HEK293T (cell line): ENCODE results near the gene GRM5.
"Not testable (repeated sequence)": the region's sequence is repeated elsewhere in the genome, so short reads cannot be mapped to it uniquely, and the experiment has no call there.

Source experiments
- BHLHE40 ChIP-seq: fragments of 450-650 bp; IDR thresholded peaks from 2 replicates; pipeline ENCODE4 v1.6.1; 2016; ENCODE audit warnings: mild to moderate bottlenecking, moderate library complexity, borderline replicate concordance
- CTBP1 ChIP-seq: fragments of 450-650 bp; IDR thresholded peaks from 2 replicates; pipeline ENCODE4 v1.6.1; 2016; ENCODE audit warnings: borderline replicate concordance
- ELF4 ChIP-seq: fragments of 450-650 bp; IDR thresholded peaks from 2 replicates; pipeline ENCODE4 v1.6.1; 2017; ENCODE audit warnings: antibody characterized with exemption
- FOXA1 ChIP-seq: fragments of 450-650 bp; IDR thresholded peaks from 2 replicates; pipeline ENCODE4 v1.6.1; 2016; ENCODE audit warnings: mild to moderate bottlenecking
- FOXK2 ChIP-seq: fragments of 450-650 bp; IDR thresholded peaks from 2 replicates; pipeline ENCODE4 v1.6.1; 2016; ENCODE audit warnings: mild to moderate bottlenecking
- FOXM1 ChIP-seq: fragments of 450-650 bp; IDR thresholded peaks from 2 replicates; pipeline ENCODE4 v1.6.1; 2017; ENCODE audit warnings: mild to moderate bottlenecking, borderline replicate concordance
- HDGF ChIP-seq: fragments of 450-650 bp; IDR thresholded peaks from 2 replicates; pipeline ENCODE4 v1.6.1; 2017; ENCODE audit warnings: antibody characterized with exemption, borderline replicate concordance
- L3MBTL2 ChIP-seq: fragments of 450-650 bp; conservative IDR thresholded peaks from 2 replicates; pipeline ENCODE4 v1.6.1; 2016; ENCODE audit warnings: mild to moderate bottlenecking
- SP1 ChIP-seq: fragments of 450-650 bp; IDR thresholded peaks from 2 replicates; pipeline ENCODE4 v1.6.1; 2017
- SUZ12 ChIP-seq: fragments of 450-650 bp; IDR thresholded peaks from 2 replicates; pipeline ENCODE4 v1.6.1; 2016; ENCODE audit warnings: mild to moderate bottlenecking
- TARDBP ChIP-seq: fragments of 450-650 bp; IDR thresholded peaks from 2 replicates; pipeline ENCODE4 v1.6.1; 2016
- ZNF384 ChIP-seq: fragments of 450-650 bp; IDR thresholded peaks from 2 replicates; pipeline ENCODE4 v1.6.1; 2016

DNA sequence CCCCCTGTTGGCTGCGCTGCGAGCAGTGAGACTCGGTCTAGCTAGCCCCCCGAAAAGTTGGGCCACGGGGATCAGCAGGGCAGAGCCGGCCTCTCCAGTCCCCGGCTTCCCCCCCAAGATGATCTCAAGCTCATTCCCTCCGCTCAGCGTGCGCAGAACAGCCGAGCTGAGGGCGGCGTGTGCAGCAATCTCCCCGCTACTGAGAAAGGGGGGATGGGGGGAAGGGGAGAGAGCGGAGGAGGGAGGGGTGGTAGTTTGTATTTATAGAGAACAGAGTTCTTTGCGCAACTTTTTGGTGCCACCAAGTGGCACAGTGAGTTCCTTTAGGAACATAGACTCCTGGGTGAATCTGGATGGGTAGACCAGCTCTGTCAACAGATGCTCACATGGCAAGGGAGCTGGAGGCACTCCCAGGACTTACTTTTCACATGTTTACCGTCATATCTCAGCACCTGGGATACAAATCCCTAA, 2.3 kb downstream of the GRM5 start:
- TF ChIP-seq FOXK2, SUZ12, L3MBTL2, BHLHE40, FOXM1, SP1, ELF4, ZNF384, CTBP1, TARDBP, FOXA1, HDGF: not testable (repeated sequence)
